ENCODE measurements around the gene KLHL6. TPM values are rescaled to one million over a fixed set of nuclear protein-coding genes. Genes with fewer than 3 reads are reported as not detected.

Gene KLHL6
- total and polyA plus RNA-seq, 2 of the 13 experiments (the other 11 are each of a cell fraction or from before 2014, with no cell fraction given), result not detected

DNA sequence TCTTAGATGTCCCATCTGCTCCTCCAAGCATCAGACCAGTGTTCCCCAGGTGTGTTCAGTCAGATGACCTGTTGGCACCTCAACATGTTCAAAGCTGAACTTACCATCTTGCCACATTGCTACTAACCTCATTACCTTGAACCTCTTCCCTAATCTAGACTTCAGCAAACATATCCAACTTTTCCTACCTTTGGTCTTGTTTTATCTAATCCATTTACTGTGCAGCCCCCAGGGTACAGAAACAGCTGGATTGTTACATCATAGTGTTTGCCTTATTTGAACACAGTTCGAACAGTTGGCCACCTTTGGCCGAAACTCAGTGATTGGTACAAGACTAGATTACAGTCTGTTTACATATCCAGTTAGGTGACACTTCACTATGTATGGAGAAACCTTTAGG is 91.0 kb downstream of the KLHL6 start (continued):
- peak; percentile 40; the same call in 1 of the 2 replicates for TF ChIP-seq JUNB (CRISPR knock-in tag; IDR thresholded peaks at IDR 0.05; ENCODE audit: borderline replicate concordance)
- no peak for TF ChIP-seq ZNF883 (CRISPR knock-in tag; IDR thresholded peaks at IDR 0.05; ENCODE audit: not compliant biosample characterization)
- TF ChIP-seq ZSCAN21 (CRISPR knock-in tag; IDR thresholded peaks at IDR 0.05; ENCODE audit: borderline replicate concordance), result 0 out of 2 replicates have a peak, but pooled peaks have one; percentile 22
- TF ChIP-seq SUZ12 (IDR thresholded peaks at IDR 0.05; ENCODE audit: low read depth, low read length), result no peak
- peak; percentile 76 for TF ChIP-seq NR2C2 (CRISPR knock-in tag; IDR thresholded peaks at IDR 0.05; ENCODE audit: borderline replicate concordance)
- peak; percentile 85; the same call in 1 of the 2 replicates for TF ChIP-seq REPIN1 (CRISPR knock-in tag; IDR thresholded peaks at IDR 0.05; ENCODE audit: borderline replicate concordance, low read depth)
- TF ChIP-seq, protein P1, sequence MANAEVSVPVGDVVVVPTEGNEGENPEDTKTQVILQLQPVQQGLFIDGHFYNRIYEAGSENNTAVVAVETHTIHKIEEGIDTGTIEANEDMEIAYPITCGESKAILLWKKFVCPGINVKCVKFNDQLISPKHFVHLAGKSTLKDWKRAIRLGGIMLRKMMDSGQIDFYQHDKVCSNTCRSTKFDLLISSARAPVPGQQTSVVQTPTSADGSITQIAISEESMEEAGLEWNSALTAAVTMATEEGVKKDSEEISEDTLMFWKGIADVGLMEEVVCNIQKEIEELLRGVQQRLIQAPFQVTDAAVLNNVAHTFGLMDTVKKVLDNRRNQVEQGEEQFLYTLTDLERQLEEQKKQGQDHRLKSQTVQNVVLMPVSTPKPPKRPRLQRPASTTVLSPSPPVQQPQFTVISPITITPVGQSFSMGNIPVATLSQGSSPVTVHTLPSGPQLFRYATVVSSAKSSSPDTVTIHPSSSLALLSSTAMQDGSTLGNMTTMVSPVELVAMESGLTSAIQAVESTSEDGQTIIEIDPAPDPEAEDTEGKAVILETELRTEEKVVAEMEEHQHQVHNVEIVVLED (CRISPR knock-in tag; IDR thresholded peaks at IDR 0.05; ENCODE audit: borderline replicate concordance), result peak; percentile 46; the same call in 1 of the 2 replicates
- peak; percentile 82 for TF ChIP-seq HOXA3 (CRISPR knock-in tag; IDR thresholded peaks at IDR 0.05)
- TF ChIP-seq REXO4 (CRISPR knock-in tag; IDR thresholded peaks at IDR 0.05; ENCODE audit: borderline replicate concordance), result no peak
- TF ChIP-seq, protein P2, sequence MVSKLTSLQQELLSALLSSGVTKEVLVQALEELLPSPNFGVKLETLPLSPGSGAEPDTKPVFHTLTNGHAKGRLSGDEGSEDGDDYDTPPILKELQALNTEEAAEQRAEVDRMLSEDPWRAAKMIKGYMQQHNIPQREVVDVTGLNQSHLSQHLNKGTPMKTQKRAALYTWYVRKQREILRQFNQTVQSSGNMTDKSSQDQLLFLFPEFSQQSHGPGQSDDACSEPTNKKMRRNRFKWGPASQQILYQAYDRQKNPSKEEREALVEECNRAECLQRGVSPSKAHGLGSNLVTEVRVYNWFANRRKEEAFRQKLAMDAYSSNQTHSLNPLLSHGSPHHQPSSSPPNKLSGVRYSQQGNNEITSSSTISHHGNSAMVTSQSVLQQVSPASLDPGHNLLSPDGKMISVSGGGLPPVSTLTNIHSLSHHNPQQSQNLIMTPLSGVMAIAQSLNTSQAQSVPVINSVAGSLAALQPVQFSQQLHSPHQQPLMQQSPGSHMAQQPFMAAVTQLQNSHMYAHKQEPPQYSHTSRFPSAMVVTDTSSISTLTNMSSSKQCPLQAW (CRISPR knock-in tag; IDR thresholded peaks at IDR 0.05), result 0 out of 2 replicates have a peak, but pooled peaks have one; percentile 57
- TF ChIP-seq ZNF816 (CRISPR knock-in tag; IDR thresholded peaks at IDR 0.05; ENCODE audit: borderline replicate concordance), result no peak; the same call in 1 of the 2 replicates
- TF ChIP-seq CREB1 (IDR thresholded peaks at IDR 0.05), result no peak
- peak; percentile 77 for TF ChIP-seq CREB1 (CRISPR knock-in tag; IDR thresholded peaks at IDR 0.05)
- TF ChIP-seq DBP (CRISPR knock-in tag; IDR thresholded peaks at IDR 0.05; ENCODE audit: not compliant biosample characterization), result no peak
- TF ChIP-seq SP2 (CRISPR knock-in tag; IDR thresholded peaks at IDR 0.05), result no peak
- TF ChIP-seq ZC3H4 (CRISPR knock-in tag; IDR thresholded peaks at IDR 0.05; ENCODE audit: borderline replicate concordance), result no peak
- TF ChIP-seq, protein P3, sequence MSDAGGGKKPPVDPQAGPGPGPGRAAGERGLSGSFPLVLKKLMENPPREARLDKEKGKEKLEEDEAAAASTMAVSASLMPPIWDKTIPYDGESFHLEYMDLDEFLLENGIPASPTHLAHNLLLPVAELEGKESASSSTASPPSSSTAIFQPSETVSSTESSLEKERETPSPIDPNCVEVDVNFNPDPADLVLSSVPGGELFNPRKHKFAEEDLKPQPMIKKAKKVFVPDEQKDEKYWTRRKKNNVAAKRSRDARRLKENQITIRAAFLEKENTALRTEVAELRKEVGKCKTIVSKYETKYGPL (CRISPR knock-in tag; IDR thresholded peaks at IDR 0.05), result peak; percentile 78
- no peak for TF ChIP-seq ZNF546 (CRISPR knock-in tag; conservative IDR thresholded peaks at IDR 0.05)
- peak; percentile 53; the same call in 1 of the 2 replicates for TF ChIP-seq CCDC6 (CRISPR knock-in tag; IDR thresholded peaks at IDR 0.05)
- TF ChIP-seq ZXDC (CRISPR knock-in tag; IDR thresholded peaks at IDR 0.05), result no peak
- TF ChIP-seq ZEB1 (IDR thresholded peaks at IDR 0.05; ENCODE audit: insufficient replicate concordance, low read depth), result peak; percentile 91
- TF ChIP-seq ZNF549 (CRISPR knock-in tag; IDR thresholded peaks at IDR 0.05), result peak; percentile 82; the same call in 1 of the 2 replicates
- peak; percentile 51; the same call in 1 of the 2 replicates for TF ChIP-seq ZNF607 (CRISPR knock-in tag; IDR thresholded peaks at IDR 0.05; ENCODE audit: borderline replicate concordance)

Measured in HepG2 (cell line).